ENCODE results near the gene CCDC85B.

Gene CCDC85B

DNA sequence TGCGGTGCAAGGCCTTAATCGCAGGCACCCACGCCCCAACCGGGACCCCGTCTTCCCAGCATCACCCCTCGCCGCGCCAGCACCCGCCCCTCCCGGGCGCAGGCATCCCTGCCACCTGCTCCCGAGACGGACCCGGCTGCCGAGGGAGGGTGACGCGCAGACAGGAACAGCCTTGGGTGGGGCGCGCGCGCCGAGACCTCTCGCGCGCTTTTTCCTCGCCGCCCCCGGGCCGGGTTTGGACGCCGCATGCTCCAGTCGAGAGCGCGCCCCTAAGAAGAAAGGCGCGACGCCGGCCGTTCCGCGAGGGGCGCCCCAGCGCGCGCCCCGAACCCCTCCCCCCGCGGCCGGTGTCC is 33.0 kb upstream of the CCDC85B start:
- peak; percentile 34 to 51 for DNase-seq (ENCODE audit: low read depth in 1 of 2, low spot score in 1 of 2)

GRCh38 chr11:65857853-65858680 is 32.4 kb upstream of the CCDC85B start, which contains the start of gene CFL1:
TSS of gene CFL1 (minus strand) at chr11:65858180. CDS start at chr11:65858099, 81 bp downstream.
- DNase-seq (ENCODE audit: low read depth in 1 of 2, low spot score in 1 of 2) = peak; percentile 90 to 95

DNA sequence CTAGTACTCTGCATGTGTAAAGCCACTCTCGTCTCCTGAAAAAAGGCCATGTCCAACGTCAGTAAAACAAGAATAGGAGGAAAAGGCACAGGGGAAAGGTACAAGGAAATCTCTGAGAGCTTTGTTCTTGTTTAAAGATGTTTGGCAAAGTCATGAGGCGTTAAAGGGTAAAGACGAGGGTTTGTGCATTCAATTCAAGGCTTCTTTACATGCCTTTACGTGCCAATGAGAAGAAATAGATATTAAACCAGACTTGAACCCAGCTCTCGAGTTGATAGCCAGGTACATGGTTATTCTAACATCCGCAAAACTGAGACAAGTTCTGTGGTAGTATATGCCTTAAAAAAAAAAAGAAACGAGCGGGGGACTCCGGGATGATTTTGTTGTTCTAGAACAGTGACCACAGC is 31.8 kb upstream of the CCDC85B start:
- DNase-seq (ENCODE audit: low read depth in 1 of 2, low spot score in 1 of 2) = no peak

DNA sequence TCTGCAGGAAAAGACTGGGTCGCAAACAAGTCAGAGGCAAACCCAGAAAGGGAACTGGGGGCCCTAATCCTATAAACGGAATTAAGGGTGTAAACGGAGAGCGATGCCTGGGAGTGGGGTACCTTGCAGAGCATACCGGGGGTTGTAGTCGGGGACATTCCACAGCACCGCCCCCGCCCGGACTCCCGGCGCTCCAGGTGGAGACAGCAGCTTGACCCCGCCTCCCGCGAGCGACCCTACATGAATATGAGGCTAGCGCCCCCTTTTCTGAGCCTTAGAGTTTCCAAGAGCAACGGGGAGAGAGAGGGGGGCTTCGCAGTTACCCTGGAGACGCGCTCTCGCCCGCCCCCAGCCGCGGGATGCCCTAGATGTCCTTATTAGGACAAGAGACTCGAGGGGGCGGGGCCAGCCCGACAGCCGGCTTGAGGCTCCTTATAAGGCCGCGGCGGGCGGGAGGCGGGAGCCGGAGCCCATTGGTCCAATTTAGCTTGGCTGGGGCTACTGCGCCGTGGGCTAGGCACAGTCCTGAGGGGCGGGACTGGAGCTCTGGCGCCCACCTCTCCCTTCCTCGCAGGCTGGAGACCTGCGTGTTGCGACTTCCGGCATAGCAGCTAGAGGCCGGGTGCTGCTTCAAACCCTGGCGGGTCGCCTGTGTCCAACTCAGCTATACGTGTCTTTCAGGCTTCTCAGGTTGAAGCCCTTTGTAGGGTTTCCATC is 31.2 kb upstream of the CCDC85B start:
- peak; percentile 87 to 95 for DNase-seq (ENCODE audit: low read depth in 1 of 2, low spot score in 1 of 2)

DNA sequence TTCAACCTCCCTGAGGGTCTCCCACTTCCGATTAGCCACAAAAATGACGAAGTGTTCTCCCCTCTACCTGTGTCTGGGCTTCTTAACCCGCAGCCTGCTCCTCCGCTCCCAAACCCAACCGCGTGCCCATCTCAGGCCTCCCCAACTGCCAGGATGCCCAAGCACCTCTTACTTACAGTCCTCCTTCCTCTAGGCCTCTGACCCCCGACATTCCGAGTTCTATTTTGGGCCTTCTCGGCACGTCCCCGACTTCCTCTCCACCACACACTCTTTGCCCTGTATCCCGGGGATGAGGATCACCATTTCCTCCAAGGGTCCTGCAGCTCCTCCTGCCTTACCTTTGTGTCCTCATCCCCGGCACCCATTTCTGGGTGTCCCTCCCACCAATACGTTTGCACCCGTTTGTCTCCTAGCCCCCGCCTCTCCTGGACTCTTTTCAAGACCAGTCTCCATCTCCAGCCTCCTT is 30.6 kb upstream of the CCDC85B start:
- DNase-seq (ENCODE audit: low read depth in 1 of 2, low spot score in 1 of 2) = no peak

GRCh38 chr11:65860278-65861164 is 30.0 kb upstream of the CCDC85B start, which contains the start of gene MUS81:
TSS of gene MUS81 (plus strand) at chr11:65860433. CDS start at chr11:65860754, 321 bp downstream.
- peak; percentile 93 to 94 for DNase-seq (ENCODE audit: low read depth in 1 of 2, low spot score in 1 of 2)

GRCh38 chr11:65861165-65861505 is 29.3 kb upstream of the CCDC85B start:
- no peak for DNase-seq (ENCODE audit: low read depth in 1 of 2, low spot score in 1 of 2)

DNA sequence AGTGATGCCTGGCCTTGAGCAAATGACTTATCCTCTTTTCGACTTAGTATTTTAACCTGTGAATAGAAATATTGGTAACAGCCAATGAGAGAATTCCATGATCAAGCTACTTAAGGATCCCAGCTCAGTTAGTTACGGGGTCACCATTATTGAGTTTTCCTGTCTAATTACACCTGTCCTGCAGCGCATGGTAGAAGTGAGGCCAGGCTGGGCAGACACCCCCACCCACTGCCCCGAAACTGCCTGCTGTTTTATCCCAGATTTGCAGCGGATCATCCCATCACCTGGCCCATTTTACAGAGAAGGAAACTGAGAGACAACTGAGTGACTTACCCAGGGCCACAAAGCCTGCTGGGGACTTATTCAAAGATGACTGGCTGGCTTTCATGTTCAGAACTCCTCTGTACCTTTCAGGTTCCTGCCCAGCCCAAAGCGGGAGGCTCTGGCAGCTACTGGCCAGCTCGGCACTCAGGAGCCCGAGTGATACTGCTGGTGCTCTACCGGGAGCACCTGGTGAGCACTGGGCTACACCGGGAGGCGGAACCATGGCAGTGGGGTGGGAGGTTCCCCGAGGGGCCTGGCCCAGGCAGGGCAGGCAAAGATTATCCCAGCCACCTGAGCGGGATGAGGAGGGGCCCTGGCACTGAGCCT is 28.8 kb upstream of the CCDC85B start:
- no peak for DNase-seq (ENCODE audit: low read depth in 1 of 2, low spot score in 1 of 2)

GRCh38 chr11:65862191-65862735 is 28.2 kb upstream of the CCDC85B start:
- no peak for DNase-seq (ENCODE audit: low read depth in 1 of 2, low spot score in 1 of 2)

- DNase-seq (ENCODE audit: low read depth in 1 of 2, low spot score in 1 of 2) = no peak
These were observed 27.3 kb upstream of the CCDC85B start for GRCh38 chr11:65862941-65863888.

- DNase-seq (ENCODE audit: low read depth in 1 of 2, low spot score in 1 of 2) = no peak
These were observed 26.4 kb upstream of the CCDC85B start for GRCh38 chr11:65863889-65864705.

DNA sequence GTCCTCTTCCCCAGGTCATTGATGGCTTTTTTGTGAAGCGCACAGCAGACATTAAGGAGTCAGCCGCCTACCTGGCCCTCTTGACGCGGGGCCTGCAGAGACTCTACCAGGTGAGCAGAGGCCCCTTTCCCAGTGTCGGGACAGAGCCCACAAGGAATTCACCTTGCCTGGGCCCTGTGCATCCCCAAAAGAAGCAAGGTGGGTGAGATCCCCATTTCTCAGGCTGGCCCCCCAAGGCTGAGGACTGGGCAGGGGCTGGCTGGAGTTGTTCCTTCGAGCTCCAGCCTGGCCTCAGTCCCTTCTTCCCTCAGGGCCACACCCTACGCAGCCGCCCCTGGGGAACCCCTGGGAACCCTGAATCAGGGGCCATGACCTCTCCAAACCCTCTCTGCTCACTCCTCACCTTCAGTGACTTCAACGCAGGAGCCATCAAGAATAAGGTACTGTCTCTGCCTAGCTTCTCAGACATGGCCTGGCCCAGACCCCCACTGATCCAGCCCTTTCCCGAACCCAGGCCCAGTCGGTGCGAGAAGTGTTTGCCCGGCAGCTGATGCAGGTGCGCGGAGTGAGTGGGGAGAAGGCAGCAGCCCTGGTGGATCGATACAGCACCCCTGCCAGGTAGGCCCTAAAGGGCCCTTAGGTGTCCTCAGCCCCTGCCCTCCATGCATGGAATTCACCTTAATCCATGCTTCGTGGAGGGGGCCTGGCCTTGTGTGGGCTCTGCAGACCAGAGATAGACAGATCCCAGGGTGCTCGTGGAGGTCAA is 25.6 kb upstream of the CCDC85B start:
- DNase-seq (ENCODE audit: low read depth in 1 of 2, low spot score in 1 of 2) = no peak

GRCh38 chr11:65865550-65866172 is 24.8 kb upstream of the CCDC85B start:
- DNase-seq (ENCODE audit: low read depth in 1 of 2, low spot score in 1 of 2) = no peak

- DNase-seq (ENCODE audit: low read depth in 1 of 2, low spot score in 1 of 2) = no peak
These were observed 23.8 kb upstream of the CCDC85B start for GRCh38 chr11:65866509-65867283.

GRCh38 chr11:65867284-65868071 is 23.0 kb upstream of the CCDC85B start:
- DNase-seq (ENCODE audit: low read depth in 1 of 2, low spot score in 1 of 2) = no peak
